Ishikawa (cell line): Measurements from ENCODE around the gene TUBB2A.

Experiments used
- CEBPB ChIP-seq: IDR thresholded peaks from 2 replicates; pipeline ENCODE4 v1.6.1; 2012
- CREB1 ChIP-seq: IDR thresholded peaks from 2 replicates; pipeline ENCODE4 v1.6.1; 2012; ENCODE audit warnings: low read depth
- EGR1 ChIP-seq: IDR thresholded peaks from 2 replicates; pipeline ENCODE4 v1.6.1; 2012
- EP300 ChIP-seq: IDR thresholded peaks from 2 replicates; pipeline ENCODE4 v1.6.1; 2012; ENCODE audit warnings: borderline replicate concordance
- FOXM1 ChIP-seq: IDR thresholded peaks from 2 replicates; pipeline ENCODE4 v1.6.1; 2012; ENCODE audit warnings: low read depth, borderline replicate concordance
- MAX ChIP-seq: IDR thresholded peaks from 2 replicates; pipeline ENCODE4 v1.6.1; 2012
- NFIC ChIP-seq: IDR thresholded peaks from 2 replicates; pipeline ENCODE4 v1.6.1; 2012
- REST ChIP-seq: IDR thresholded peaks from 2 replicates; pipeline ENCODE4 v1.6.1; 2012; ENCODE audit warnings: low read depth, mild to moderate bottlenecking
- TAF1 ChIP-seq: IDR thresholded peaks from 2 replicates; pipeline ENCODE4 v1.6.1; 2012; ENCODE audit warnings: low read depth, mild to moderate bottlenecking
- TEAD4 ChIP-seq: IDR thresholded peaks from 2 replicates; pipeline ENCODE4 v1.6.1; 2012
- USF1 ChIP-seq: IDR thresholded peaks from 2 replicates; pipeline ENCODE4 v1.6.1; 2012
- YY1 ChIP-seq: IDR thresholded peaks from 2 replicates; pipeline ENCODE4 v1.6.1; 2012; ENCODE audit warnings: low read depth

- TF ChIP-seq CREB1, result no peak
- no peak for TF ChIP-seq EP300
- no peak for TF ChIP-seq TEAD4
- TF ChIP-seq REST, result no peak
- no peak for TF ChIP-seq NFIC
- TF ChIP-seq USF1, result no peak
- no peak for TF ChIP-seq FOXM1
- TF ChIP-seq TAF1, result no peak
- TF ChIP-seq CEBPB, result no peak
- TF ChIP-seq MAX, result no peak
- TF ChIP-seq YY1, result no peak
- TF ChIP-seq EGR1, result no peak
These were observed 32.7 kb downstream of the TUBB2A start for GRCh38 chr6:3124667-3125066.
